Ovary (tissue), 9 donors: Measurements from ENCODE around the gene RCE1. TPM values are rescaled to one million over a fixed set of nuclear protein-coding genes. Genes with fewer than 3 reads are reported as not detected.

Source experiments
- DNase-seq, 5 donors: peaks; one replicate each; pipeline ENCODE4 v3.0.0-alpha.2; 2019 to 2020
- H3K27ac ChIP-seq, 2 donors: fragments of 200-600 bp; one replicate each; pipeline versions ENCODE4 v1.5.1 to v1.8.0; 2019 to 2022
- H3K27me3 ChIP-seq: fragments of 200-600 bp; one replicate; pipeline ENCODE4 v1.8.0; 2022
- H3K36me3 ChIP-seq: fragments of 200-600 bp; sonication (generic); one replicate; pipeline ENCODE4 v1.5.1; 2019
- H3K4me1 ChIP-seq: one replicate; pipeline ENCODE4 v1.8.1; 2013; ENCODE audit warnings: mild to moderate bottlenecking, moderate library complexity; ENCODE audit not compliant: insufficient read depth
- H3K4me3 ChIP-seq: fragments of 200-600 bp; sonication (generic); one replicate; pipeline ENCODE4 v1.5.1; 2017
- H3K9me3 ChIP-seq, 2 donors: fragments of 200-600 bp in 1 of 2; sonication (generic) in 1 of 2; one replicate each; pipeline versions ENCODE4 v1.5.1 to v1.8.1; 2013 to 2019; ENCODE audit warnings: mild to moderate bottlenecking in 1 of 2, moderate library complexity in 1 of 2
- EP300 ChIP-seq: sonication (generic); formaldehyde crosslinking; IDR thresholded peaks from one replicate; pipeline ENCODE4 v1.6.1; 2017; ENCODE audit warnings: antibody characterized with exemption
- POLR2A ChIP-seq: fragments of 450-650 bp; IDR thresholded peaks from one replicate; pipeline ENCODE4 v1.6.1; 2017; ENCODE audit warnings: antibody characterized with exemption, mild to moderate bottlenecking, moderate library complexity
- whole genome bisulfite sequencing, 3 donors: extraction: QIAGEN DNeasy Blood & Tissue Kit in 1 of 3; methylation state at CpG; one replicate each; pipeline versions ENCODE4 v1.1.5 to v1.1.7; 2013 to 2017; 5-methylcytosine and 5-hydroxymethylcytosine counted together
- intact Hi-C, 4 donors: fragments of 100-400 bp; cut with DNase I; formaldehyde crosslinking; loops; one replicate each; pipeline versions ENCODE4 v1.11.0 to v1.15.1; 2022 to 2023
- polyA plus RNA-seq, 2 donors: library from polyadenylated mRNA; stranded (reverse); fragments of 200-250 nt in 1 of 2; fragments of 350-450 nt in 1 of 2; fragmentation: Illumina TruSeq in 1 of 2; extraction: RNeasy Lipid Tissue Mini Kit (QIAGEN cat#74804) in 1 of 2; gene quantifications; one replicate each; pipeline ENCODE4 v1.2.3, GENCODE V29; 2013 to 2014
- total RNA-seq, 7 donors: library from RNA; depleted of rRNA in 2 of 7; stranded (reverse); fragments of >200 nt in 2 of 7; fragmentation: NEBNext Ultra II Directional in 3 of 7; extraction: Animal tissue kit (Norgen Biotek cat#: 25700) in 3 of 7; gene quantifications; one replicate each; pipeline versions ENCODE4 v1.1.0 to v1.2.4, GENCODE V29; 2016 to 2023
- TF ChIP-seq, protein P1 (sequence below), 3 donors: fragments of 450-650 bp in 2 of 3; fragments of 200-600 bp in 1 of 3; IDR thresholded peaks; one replicate each; pipeline versions ENCODE4 v1.5.1 to v1.8.0; 2016 to 2022; ENCODE audit warnings: antibody characterized with exemption in 3 of 3, mild to moderate bottlenecking in 1 of 3
- donor health status: DM: no; HTN: no; CAD: no; lungs with moderate emphysema.
- donor health status: DM: no; HTN: no; CAD: no.
- donor health status: Bipolar disorder and iron deficiency.
- donor health status: DM: yes; HTN: yes; CAD: no.
- donor health status: DM: no; HTN: no; CAD: no.
- donor health status: DM: yes; HTN: yes; CAD: no.

The RCE1 gene
- total and polyA plus RNA-seq, 9 donors, result 7.0 to 31.1 (median 17.2) TPM

DNA sequence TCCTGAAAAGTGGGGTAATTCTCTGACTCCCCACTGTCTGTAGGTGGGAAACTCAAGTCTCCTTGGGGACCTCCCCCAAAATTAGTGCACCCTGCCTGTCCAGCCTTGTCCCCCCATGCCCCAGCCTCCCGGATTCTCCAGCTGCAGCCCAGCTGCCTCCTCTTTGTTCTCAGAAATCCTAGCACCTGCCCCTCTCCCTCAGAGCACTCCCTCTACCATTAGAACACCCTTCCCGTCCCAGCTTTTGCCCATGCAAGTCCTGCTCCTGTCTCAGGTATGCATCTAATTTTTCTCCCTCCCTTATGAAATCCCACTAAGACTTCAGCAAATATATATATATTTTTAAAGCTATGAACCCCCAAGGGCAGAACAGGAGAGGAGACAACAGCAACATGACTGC lies 50.9 kb downstream of the RCE1 start:
- TF ChIP-seq EP300, result no peak
- TF ChIP-seq POLR2A, result no peak
- TF ChIP-seq, protein P1, sequence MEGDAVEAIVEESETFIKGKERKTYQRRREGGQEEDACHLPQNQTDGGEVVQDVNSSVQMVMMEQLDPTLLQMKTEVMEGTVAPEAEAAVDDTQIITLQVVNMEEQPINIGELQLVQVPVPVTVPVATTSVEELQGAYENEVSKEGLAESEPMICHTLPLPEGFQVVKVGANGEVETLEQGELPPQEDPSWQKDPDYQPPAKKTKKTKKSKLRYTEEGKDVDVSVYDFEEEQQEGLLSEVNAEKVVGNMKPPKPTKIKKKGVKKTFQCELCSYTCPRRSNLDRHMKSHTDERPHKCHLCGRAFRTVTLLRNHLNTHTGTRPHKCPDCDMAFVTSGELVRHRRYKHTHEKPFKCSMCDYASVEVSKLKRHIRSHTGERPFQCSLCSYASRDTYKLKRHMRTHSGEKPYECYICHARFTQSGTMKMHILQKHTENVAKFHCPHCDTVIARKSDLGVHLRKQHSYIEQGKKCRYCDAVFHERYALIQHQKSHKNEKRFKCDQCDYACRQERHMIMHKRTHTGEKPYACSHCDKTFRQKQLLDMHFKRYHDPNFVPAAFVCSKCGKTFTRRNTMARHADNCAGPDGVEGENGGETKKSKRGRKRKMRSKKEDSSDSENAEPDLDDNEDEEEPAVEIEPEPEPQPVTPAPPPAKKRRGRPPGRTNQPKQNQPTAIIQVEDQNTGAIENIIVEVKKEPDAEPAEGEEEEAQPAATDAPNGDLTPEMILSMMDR (IDR thresholded peaks at IDR 0.05), result no peak
- Histone ChIP-seq H3K4me1 (no peaks in the 10 kb centered on the region), H3K27ac (no peak overlapping the region), H3K4me3 (no peak overlapping the region), H3K27me3 (no peaks in the 10 kb centered on the region), H3K9me3 (no peaks in the 10 kb centered on the region), H3K36me3 (no peaks in the 10 kb centered on the region)
- DNase-seq, result no peak
- intact Hi-C loops, result no loop called here
- WGBS, 3 donors, result 70 to 83% (median 71%) methylated on average over 2 of the region's 2 CpGs

Other genes starting within 250 kb of the RCE1 start
- gene RBM14, start 226.8 kb upstream of the RCE1 start, total RNA-seq, result 10 to 100 TPM; 36.5 to 89.6 (median 71.9) TPM
- 10 to 100 TPM; 28.9 to 35.4 TPM for gene RBM14, start 226.8 kb upstream of the RCE1 start, polyA plus RNA-seq
- 100 to 1,000 TPM in 5 of 7 donors, 10 to 100 TPM in 2; 64.0 to 142 (median 121) TPM for gene RBM4, start 204.7 kb upstream of the RCE1 start, total RNA-seq
- gene RBM4, start 204.7 kb upstream of the RCE1 start, polyA plus RNA-seq, result 100 to 1,000 TPM; 117 to 177 TPM
- 10 to 100 TPM; 16.1 to 34.4 (median 27.6) TPM for gene RBM4B, start 165.6 kb upstream of the RCE1 start, total RNA-seq
- 10 to 100 TPM; 33.8 to 46.2 TPM for gene RBM4B, start 165.6 kb upstream of the RCE1 start, polyA plus RNA-seq
- gene SPTBN2, start 114.2 kb upstream of the RCE1 start, total RNA-seq, result 10 to 100 TPM in 3 of 7 donors, 1 to 10 TPM in 4; 1.5 to 26.9 (median 8.8) TPM
- 1 to 10 TPM; 1.4 to 1.9 TPM for gene SPTBN2, start 114.2 kb upstream of the RCE1 start, polyA plus RNA-seq
- gene LRFN4, start 13.6 kb downstream of the RCE1 start, total RNA-seq, result 10 to 100 TPM in 4 of 7 donors, 1 to 10 TPM in 3; 1.3 to 18.1 (median 10.6) TPM
- 1 to 10 TPM in 1 of 2 donors, not detected in 1; 7.9 TPM for gene LRFN4, start 13.6 kb downstream of the RCE1 start, polyA plus RNA-seq
- 10 to 100 TPM in 5 of 7 donors, 1 to 10 TPM in 2; 7.5 to 27.5 (median 17.1) TPM for gene PC, start 114.9 kb downstream of the RCE1 start, total RNA-seq
- 10 to 100 TPM in 1 of 2 donors, 1 to 10 TPM in 1; 4.2 to 14.7 TPM for gene PC, start 114.9 kb downstream of the RCE1 start, polyA plus RNA-seq
- 1 to 10 TPM in 1 of 7 donors, not detected in 6; 2.6 TPM for gene C11orf86, start 131.9 kb downstream of the RCE1 start, total RNA-seq
- not detected for gene C11orf86, start 131.9 kb downstream of the RCE1 start, polyA plus RNA-seq
- 1 to 10 TPM in 3 of 7 donors, under 1 TPM in 2, not detected in 2; 0.12 to 6.0 (median 1.2) TPM for gene SYT12, start 179.7 kb downstream of the RCE1 start, total RNA-seq
- gene SYT12, start 179.7 kb downstream of the RCE1 start, polyA plus RNA-seq, result under 1 TPM; 0.05 to 0.10 TPM
- 10 to 100 TPM in 5 of 7 donors, 1 to 10 TPM in 2; 8.7 to 24.9 (median 12.8) TPM for gene RHOD, start 213.4 kb downstream of the RCE1 start, total RNA-seq
- 10 to 100 TPM in 1 of 2 donors, 1 to 10 TPM in 1; 5.5 to 16.1 TPM for gene RHOD, start 213.4 kb downstream of the RCE1 start, polyA plus RNA-seq